Natural killer cell (primary cell): Measurements from ENCODE around the gene TSGA10. TPM values are rescaled to one million over a fixed set of nuclear protein-coding genes. Genes with fewer than 3 reads are reported as not detected.

ENCODE experiments used
- ATAC-seq, 3 donors: fragments of 150-1000 bp in 2 of 3; fragments of 200-7000 bp in 1 of 3; cut with Tn5 transposase; 1 replicate in 1 of 3; 2 replicates in 2 of 3; pipeline ENCODE4 v1.10.0; 2021; ENCODE audit warnings: mild to moderate bottlenecking in 2 of 3, moderate library complexity in 2 of 3
- DNase-seq, 2 donors: peaks; one replicate each; pipeline versions ENCODE4 v3.0.0 to v3.0.0-alpha.2; 2013 to 2021; ENCODE audit warnings: mixed read lengths in 1 of 2
- H3K27ac ChIP-seq: one replicate; pipeline ENCODE4 v1.5.1; 2013; ENCODE audit warnings: mild to moderate bottlenecking, low read length
- H3K27me3 ChIP-seq: one replicate; pipeline ENCODE4 v1.6.1; 2013; ENCODE audit warnings: low read length; ENCODE audit not compliant: control insufficient read depth, insufficient read depth
- H3K36me3 ChIP-seq: one replicate; pipeline ENCODE4 v1.6.1; 2013; ENCODE audit warnings: low read length; ENCODE audit not compliant: control insufficient read depth, insufficient read depth
- H3K4me1 ChIP-seq: one replicate; pipeline ENCODE4 v1.6.1; 2013; ENCODE audit warnings: low read length; ENCODE audit not compliant: control insufficient read depth, insufficient read depth
- H3K4me3 ChIP-seq: one replicate; pipeline ENCODE4 v1.5.1; 2013; ENCODE audit warnings: low read length
- H3K9me3 ChIP-seq: one replicate; pipeline ENCODE4 v1.6.1; 2013; ENCODE audit warnings: low read length; ENCODE audit not compliant: control insufficient read depth, insufficient read depth
- H3K27ac Mint-ChIP-seq, 2 donors: one replicate each; pipeline ENCODE4 v1.8.0; 2022; ENCODE audit warnings: mild to moderate bottlenecking in 2 of 2, mixed read lengths in 2 of 2, moderate library complexity in 1 of 2
- H3K27me3 Mint-ChIP-seq, 2 donors: one replicate each; pipeline ENCODE4 v1.8.0; 2022; ENCODE audit warnings: low read depth in 2 of 2, mixed read lengths in 2 of 2
- H3K36me3 Mint-ChIP-seq: one replicate; pipeline ENCODE4 v1.8.0; 2022; ENCODE audit warnings: mixed read lengths
- H3K4me1 Mint-ChIP-seq, 2 donors: one replicate each; pipeline ENCODE4 v1.8.0; 2022; ENCODE audit warnings: mixed read lengths in 2 of 2
- H3K4me3 Mint-ChIP-seq: one replicate; pipeline ENCODE4 v1.8.0; 2022; ENCODE audit warnings: mild to moderate bottlenecking, moderate library complexity, mixed read lengths
- H3K9me3 Mint-ChIP-seq, 2 donors: one replicate each; pipeline ENCODE4 v1.8.0; 2022; ENCODE audit warnings: mixed read lengths in 2 of 2
- whole genome bisulfite sequencing: methylation state at CpG from one replicate; pipeline ENCODE4 v1.1.7; 2013; ENCODE audit warnings: missing lambda C conversion rate; ENCODE audit not compliant: insufficient coverage; 5-methylcytosine and 5-hydroxymethylcytosine counted together
- intact Hi-C: fragments of 100-400 bp; cut with micrococcal nuclease; formaldehyde crosslinking; loops from one replicate; pipeline ENCODE4 v1.14.2; 2022
- total RNA-seq, 4 donors: library from RNA; stranded (reverse); fragments of 120-200 nt in 1 of 4; gene quantifications; one replicate each; pipeline versions ENCODE4 v1.2.3 to v1.2.4, GENCODE V29; 2013 to 2022
- TF ChIP-seq, protein P1 (sequence below): fragments of 200-600 bp; IDR thresholded peaks from one replicate; pipeline ENCODE4 v1.8.0; 2022; ENCODE audit warnings: antibody characterized with exemption

The TSGA10 gene
- total RNA-seq, 3 donors from 2014 or later (not counting 1 experiment from before 2014, with no cell fraction given): 8.4 to 16.0 (median 11.5) TPM

DNA sequence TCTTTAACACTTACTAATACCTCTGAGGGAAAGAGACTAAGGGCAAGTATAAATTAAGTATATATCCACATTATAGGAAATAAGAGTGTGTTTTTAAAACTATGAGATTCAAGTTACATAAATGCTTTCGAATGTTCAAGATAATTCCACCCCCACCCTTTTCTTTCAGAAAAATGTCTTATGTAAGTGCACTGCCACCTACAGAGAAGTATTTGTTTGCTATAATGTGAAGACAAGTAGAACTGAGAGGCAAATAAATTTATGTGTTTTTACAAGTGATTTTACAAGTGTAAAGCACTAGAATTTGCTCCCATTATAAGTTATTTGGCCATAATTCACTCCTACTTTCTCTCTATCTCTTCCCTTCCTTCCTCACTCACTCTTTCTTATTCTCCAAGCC, 118.8 kb downstream of the TSGA10 start:
- H3K27ac ChIP-seq: no peak overlapping the region
- H3K27me3 Mint-ChIP-seq: peaks cover 18 to 23% of the 10 kb centered on the region in 2 donors
- ATAC-seq: no peak

GRCh38 chr2:99032786-99033185, 122.0 kb downstream of the TSGA10 start:
- DNase-seq (no peak), ATAC-seq (no peak)
- no peaks in the 10 kb centered on the region for H3K9me3 Mint-ChIP-seq
- no peaks in the 10 kb centered on the region for H3K9me3 ChIP-seq
- H3K4me1 Mint-ChIP-seq: no peaks in the 10 kb centered on the region
- peaks cover 2% of the 10 kb centered on the region for H3K27me3 ChIP-seq
- intact Hi-C loops: no loop called here
- H3K4me1 ChIP-seq: no peaks in the 10 kb centered on the region
- TF ChIP-seq, protein P1, sequence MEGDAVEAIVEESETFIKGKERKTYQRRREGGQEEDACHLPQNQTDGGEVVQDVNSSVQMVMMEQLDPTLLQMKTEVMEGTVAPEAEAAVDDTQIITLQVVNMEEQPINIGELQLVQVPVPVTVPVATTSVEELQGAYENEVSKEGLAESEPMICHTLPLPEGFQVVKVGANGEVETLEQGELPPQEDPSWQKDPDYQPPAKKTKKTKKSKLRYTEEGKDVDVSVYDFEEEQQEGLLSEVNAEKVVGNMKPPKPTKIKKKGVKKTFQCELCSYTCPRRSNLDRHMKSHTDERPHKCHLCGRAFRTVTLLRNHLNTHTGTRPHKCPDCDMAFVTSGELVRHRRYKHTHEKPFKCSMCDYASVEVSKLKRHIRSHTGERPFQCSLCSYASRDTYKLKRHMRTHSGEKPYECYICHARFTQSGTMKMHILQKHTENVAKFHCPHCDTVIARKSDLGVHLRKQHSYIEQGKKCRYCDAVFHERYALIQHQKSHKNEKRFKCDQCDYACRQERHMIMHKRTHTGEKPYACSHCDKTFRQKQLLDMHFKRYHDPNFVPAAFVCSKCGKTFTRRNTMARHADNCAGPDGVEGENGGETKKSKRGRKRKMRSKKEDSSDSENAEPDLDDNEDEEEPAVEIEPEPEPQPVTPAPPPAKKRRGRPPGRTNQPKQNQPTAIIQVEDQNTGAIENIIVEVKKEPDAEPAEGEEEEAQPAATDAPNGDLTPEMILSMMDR: no peak
- peaks cover 18 to 23% of the 10 kb centered on the region in 2 donors for H3K27me3 Mint-ChIP-seq
- H3K36me3 ChIP-seq: no peaks in the 10 kb centered on the region
- H3K27ac ChIP-seq: no peak overlapping the region
- H3K4me3 Mint-ChIP-seq: no peak overlapping the region
- H3K4me3 ChIP-seq: no peak overlapping the region
- H3K36me3 Mint-ChIP-seq: no peaks in the 10 kb centered on the region
- WGBS: 91% methylated on average over 6 of the region's 6 CpGs
- H3K27ac Mint-ChIP-seq: no peak overlapping the region

More for the DNA sequence above, 118.8 kb downstream of the TSGA10 start:
- Mint-ChIP-seq H3K4me3 (no peak overlapping the region), H3K27ac (no peak overlapping the region), H3K36me3 (no peaks in the 10 kb centered on the region), H3K4me1 (no peaks in the 10 kb centered on the region), H3K9me3 (no peaks in the 10 kb centered on the region)
- H3K4me1 ChIP-seq: no peaks in the 10 kb centered on the region
- TF ChIP-seq, protein P1: no peak
- intact Hi-C loops: no loop called here
- no peak for DNase-seq
- no peak overlapping the region for H3K4me3 ChIP-seq
- H3K9me3 ChIP-seq: no peaks in the 10 kb centered on the region
- peaks cover 2% of the 10 kb centered on the region for H3K27me3 ChIP-seq
- WGBS: no CpG with 5 or more reads among the region's 1 CpG
- no peaks in the 10 kb centered on the region for H3K36me3 ChIP-seq

DNA sequence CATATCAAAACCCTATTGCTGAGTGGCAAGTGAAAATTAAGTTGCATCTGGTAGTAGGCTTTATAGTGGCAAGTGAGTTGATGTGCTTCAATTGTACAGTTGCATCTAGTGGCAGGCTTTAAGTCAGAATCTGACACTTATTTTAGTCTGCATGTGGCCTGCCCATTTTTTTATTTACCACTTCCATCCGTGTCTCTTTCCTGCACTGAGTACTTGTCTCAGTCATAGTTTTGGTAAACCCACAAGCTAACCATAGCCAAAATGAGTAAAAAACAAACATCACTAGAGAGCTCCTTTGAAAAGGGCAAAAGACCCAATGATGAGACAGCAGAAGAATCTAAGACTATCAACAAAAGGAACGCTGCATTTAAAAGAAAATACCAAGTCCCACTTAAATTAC, 122.7 kb downstream of the TSGA10 start:
- DNase-seq: no peak
- H3K27me3 Mint-ChIP-seq: peaks cover 19 to 20% of the 10 kb centered on the region in 2 donors
- H3K4me1 Mint-ChIP-seq: no peaks in the 10 kb centered on the region
- no peaks in the 10 kb centered on the region for H3K4me1 ChIP-seq
- H3K27ac Mint-ChIP-seq: no peak overlapping the region
- intact Hi-C loops: no loop called here
- H3K9me3 ChIP-seq: no peaks in the 10 kb centered on the region
- H3K27me3 ChIP-seq: peaks cover 2% of the 10 kb centered on the region
- 62% methylated on average over 2 of the region's 2 CpGs for WGBS
- H3K36me3 Mint-ChIP-seq: no peaks in the 10 kb centered on the region
- TF ChIP-seq, protein P1: no peak
- no peak for ATAC-seq
- H3K27ac ChIP-seq: no peak overlapping the region
- H3K4me3 Mint-ChIP-seq: no peak overlapping the region
- H3K9me3 Mint-ChIP-seq: no peaks in the 10 kb centered on the region
- H3K36me3 ChIP-seq: no peaks in the 10 kb centered on the region
- no peak overlapping the region for H3K4me3 ChIP-seq

- H3K9me3 Mint-ChIP-seq: no peaks in the 10 kb centered on the region
These were observed 123.3 kb downstream of the TSGA10 start for GRCh38 chr2:99031481-99031880.

More at GRCh38 chr2:99031481-99031880, 123.3 kb downstream of the TSGA10 start:
- peaks cover 16 to 18% of the 10 kb centered on the region in 2 donors for H3K27me3 Mint-ChIP-seq
- H3K27ac Mint-ChIP-seq: no peak overlapping the region
- ATAC-seq (no peak), DNase-seq (no peak)
- 39% methylated on average over 2 of the region's 3 CpGs for WGBS
- Histone ChIP-seq H3K9me3 (no peaks in the 10 kb centered on the region), H3K4me1 (no peaks in the 10 kb centered on the region), H3K4me3 (no peak overlapping the region), H3K36me3 (no peaks in the 10 kb centered on the region), H3K27ac (no peak overlapping the region), H3K27me3 (peaks cover 2% of the 10 kb centered on the region)
- H3K4me3 Mint-ChIP-seq: no peak overlapping the region
- H3K36me3 Mint-ChIP-seq: no peaks in the 10 kb centered on the region
- H3K4me1 Mint-ChIP-seq: no peaks in the 10 kb centered on the region
- TF ChIP-seq, protein P1: no peak
- intact Hi-C loops: no loop called here
